ENCODE results near the gene KLHDC8B.

KLHDC8B gene

DNA sequence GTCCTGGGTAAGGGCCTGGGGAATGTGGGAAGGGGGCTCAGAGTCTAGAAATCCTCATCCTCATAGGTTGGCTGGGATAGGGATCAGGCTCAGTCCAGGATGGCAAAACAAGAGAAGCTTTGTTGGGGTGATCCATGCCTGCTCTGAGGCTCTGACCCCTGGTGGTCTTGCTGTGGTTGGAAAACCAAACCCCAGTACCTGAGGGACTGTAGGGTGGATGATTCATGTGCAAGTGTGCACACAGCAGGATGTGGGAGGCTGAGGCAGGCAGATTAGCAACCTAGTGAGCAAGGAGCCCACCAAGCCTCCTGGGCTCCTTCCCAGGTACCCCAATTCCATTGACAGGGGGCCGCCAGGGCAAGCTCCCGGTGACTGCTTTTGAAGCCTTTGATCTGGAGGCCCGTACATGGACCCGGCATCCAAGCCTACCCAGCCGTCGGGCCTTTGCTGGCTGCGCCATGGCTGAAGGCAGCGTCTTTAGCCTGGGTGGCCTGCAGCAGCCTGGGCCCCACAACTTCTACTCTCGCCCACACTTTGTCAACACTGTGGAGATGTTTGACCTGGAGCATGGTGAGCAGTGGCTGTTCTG, 3.1 kb downstream of the KLHDC8B start:
- no peak overlapping the region for H3K27ac ChIP-seq

DNA sequence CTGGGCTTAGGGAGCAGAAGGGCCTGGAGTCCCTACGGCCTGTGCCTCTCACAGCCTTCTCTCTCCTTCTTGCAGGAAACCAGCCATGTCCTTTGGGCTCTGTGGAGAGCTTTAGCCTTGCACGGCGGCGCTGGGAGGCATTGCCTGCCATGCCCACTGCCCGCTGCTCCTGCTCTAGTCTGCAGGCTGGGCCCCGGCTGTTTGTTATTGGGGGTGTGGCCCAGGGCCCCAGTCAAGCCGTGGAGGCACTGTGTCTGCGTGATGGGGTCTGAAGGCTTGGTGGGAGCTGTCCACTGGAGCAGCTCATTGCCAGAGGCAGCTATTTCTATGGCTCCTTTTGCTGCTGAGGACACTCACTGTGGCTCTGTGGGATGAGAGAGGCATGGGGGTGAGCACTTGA, 4.1 kb downstream of the KLHDC8B start:
- TF ChIP-seq, protein P1, sequence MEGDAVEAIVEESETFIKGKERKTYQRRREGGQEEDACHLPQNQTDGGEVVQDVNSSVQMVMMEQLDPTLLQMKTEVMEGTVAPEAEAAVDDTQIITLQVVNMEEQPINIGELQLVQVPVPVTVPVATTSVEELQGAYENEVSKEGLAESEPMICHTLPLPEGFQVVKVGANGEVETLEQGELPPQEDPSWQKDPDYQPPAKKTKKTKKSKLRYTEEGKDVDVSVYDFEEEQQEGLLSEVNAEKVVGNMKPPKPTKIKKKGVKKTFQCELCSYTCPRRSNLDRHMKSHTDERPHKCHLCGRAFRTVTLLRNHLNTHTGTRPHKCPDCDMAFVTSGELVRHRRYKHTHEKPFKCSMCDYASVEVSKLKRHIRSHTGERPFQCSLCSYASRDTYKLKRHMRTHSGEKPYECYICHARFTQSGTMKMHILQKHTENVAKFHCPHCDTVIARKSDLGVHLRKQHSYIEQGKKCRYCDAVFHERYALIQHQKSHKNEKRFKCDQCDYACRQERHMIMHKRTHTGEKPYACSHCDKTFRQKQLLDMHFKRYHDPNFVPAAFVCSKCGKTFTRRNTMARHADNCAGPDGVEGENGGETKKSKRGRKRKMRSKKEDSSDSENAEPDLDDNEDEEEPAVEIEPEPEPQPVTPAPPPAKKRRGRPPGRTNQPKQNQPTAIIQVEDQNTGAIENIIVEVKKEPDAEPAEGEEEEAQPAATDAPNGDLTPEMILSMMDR (IDR thresholded peaks at IDR 0.05), result no peak
- TF ChIP-seq ZFX (IDR thresholded peaks at IDR 0.05; ENCODE audit: borderline replicate concordance), result no peak
- no peak overlapping the region for H3K27ac ChIP-seq

More for the DNA sequence above, 3.1 kb downstream of the KLHDC8B start:
- no peak for TF ChIP-seq ZFX (IDR thresholded peaks at IDR 0.05; ENCODE audit: borderline replicate concordance)
- TF ChIP-seq, protein P1 (IDR thresholded peaks at IDR 0.05), result no peak

DNA sequence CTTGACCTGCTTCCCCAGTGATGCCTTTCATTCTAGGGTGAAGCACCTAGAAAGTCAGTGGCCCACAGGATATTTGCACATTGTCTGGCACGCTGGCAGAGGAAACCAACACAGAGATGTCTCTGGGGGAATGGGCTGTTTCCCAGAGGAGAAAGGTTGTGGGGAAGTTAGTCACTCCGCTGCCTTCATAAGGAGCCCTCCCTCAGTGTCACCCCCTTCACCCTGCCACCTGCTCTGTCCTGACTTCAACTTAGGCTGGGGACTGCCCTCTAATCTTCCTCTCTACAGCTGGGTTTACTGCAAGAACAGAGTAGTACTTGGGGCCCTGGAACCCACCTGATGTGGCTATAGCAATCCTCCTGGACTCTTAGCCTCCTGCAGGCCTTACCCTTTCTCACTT, 5.7 kb downstream of the KLHDC8B start:
- TF ChIP-seq ZFX (IDR thresholded peaks at IDR 0.05; ENCODE audit: borderline replicate concordance), result no peak
- TF ChIP-seq, protein P1 (IDR thresholded peaks at IDR 0.05), result no peak
- H3K27ac ChIP-seq, result no peak overlapping the region

DNA sequence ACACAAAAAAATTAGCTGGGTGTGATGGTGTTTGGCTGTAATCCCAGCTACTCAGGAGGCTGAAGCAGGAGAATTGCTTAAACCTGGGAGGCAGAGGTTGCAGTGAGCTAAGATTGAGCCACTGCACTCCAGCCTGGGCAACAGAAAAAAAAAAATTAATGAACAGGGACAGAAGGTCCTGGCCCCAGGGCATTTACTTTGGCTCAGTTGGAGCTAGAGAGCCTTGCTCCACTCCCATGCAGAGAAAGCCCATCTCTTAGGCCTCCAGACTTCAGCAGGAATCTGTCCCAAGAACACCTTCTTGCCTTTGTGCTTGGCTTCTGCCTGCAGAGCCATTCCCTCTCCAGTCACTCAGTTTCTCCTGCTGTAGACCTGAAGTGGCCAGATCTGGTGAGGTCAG, 8.7 kb downstream of the KLHDC8B start:
- TF ChIP-seq, protein P1 (IDR thresholded peaks at IDR 0.05), result no peak
- no peak for TF ChIP-seq ZFX (IDR thresholded peaks at IDR 0.05; ENCODE audit: borderline replicate concordance)
- peak overlapping the region; percentile 43 for H3K27ac ChIP-seq

DNA sequence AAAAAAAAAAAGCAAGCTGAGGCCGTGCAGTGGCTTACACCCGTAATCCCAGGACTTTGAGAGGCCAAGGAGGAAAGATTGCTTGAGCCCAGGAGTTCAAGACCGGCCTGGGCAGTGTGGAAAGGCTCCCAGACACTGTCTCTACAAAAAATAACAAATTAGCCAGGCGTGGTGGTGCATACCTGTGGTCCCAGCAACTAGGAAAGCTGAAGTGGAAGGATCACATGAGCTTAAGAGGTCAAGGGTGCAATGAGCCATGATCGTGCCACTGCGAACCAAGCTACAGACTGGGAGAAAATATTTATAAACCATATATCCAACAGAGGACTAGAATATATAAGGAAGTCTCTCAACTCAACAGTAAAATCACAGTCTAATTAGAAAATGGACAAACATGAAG, 10.0 kb downstream of the KLHDC8B start:
- TF ChIP-seq, protein P1 (IDR thresholded peaks at IDR 0.05), result no peak
- no peak for TF ChIP-seq ZFX (IDR thresholded peaks at IDR 0.05; ENCODE audit: borderline replicate concordance)
- H3K27ac ChIP-seq, result no peak overlapping the region

DNA sequence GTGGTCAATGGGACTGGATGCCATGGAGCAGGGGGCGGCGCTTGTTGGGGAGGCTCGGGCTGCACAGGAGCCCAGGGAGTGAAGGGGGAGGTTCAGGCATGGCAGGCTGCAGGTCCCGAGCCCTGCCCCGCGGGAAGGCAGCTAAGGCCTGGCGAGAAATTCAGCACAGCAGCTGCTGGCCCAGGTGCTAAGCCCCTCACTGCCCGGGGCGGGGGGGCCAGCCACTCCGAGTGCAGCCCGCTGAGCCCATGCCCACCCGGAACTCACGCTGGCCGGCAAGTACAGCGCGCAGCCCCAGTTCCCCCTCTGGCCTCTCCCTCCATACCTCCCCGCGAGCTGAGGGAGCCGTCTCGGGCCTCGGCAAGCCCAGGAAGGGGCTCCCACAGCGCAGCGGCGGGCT, 11.3 kb downstream of the KLHDC8B start:
- TF ChIP-seq, protein P1 (IDR thresholded peaks at IDR 0.05), result no peak
- H3K27ac ChIP-seq, result no peak overlapping the region

DNA sequence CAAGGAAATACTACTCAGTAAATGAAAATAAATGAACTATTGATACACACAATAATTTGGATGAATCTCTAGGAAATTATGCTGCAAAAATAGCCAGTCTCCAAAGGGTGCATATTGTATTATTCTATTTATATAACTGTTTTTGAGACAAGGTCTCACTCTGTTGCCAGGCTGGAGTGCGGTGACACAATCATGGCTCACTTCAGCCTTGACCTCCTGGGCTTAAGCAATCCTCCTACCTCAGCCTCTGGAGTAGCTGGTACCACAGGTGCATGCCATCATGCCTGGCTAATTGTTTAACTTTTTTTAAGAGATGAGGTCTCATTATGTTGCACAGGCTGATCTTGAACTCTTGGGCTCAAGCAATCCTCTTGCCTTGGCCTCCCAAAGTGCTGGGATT, 12.5 kb downstream of the KLHDC8B start:
- no peak overlapping the region for H3K27ac ChIP-seq
- TF ChIP-seq, protein P1 (IDR thresholded peaks at IDR 0.05), result no peak
- no peak for TF ChIP-seq ZFX (IDR thresholded peaks at IDR 0.05; ENCODE audit: borderline replicate concordance)

Measured in 22Rv1 (cell line).